ENCODE measurements around the gene NXNL1. TPM values are rescaled to one million over a fixed set of nuclear protein-coding genes. Genes with fewer than 3 reads are reported as not detected.

NXNL1 gene
- total RNA-seq, 1 donor from 2014 or later, result not detected

- no peak for DNase-seq (ENCODE audit: low read depth)
- TF ChIP-seq CTCF (IDR thresholded peaks at IDR 0.05; ENCODE audit: insufficient read depth, low read length, poor library complexity, severe bottlenecking), result peak; percentile 35
- no peaks in the 10 kb centered on the region for H3K27me3 ChIP-seq (ENCODE audit: control insufficient read depth, insufficient read depth, low read length)
- no peak overlapping the region for H3K4me3 ChIP-seq (ENCODE audit: low read depth, low read length)
- H3K36me3 ChIP-seq (ENCODE audit: control insufficient read depth, insufficient read depth, low read length), result no peaks in the 10 kb centered on the region
Observed at GRCh38 chr19:17488593-17489391, 28.1 kb upstream of the NXNL1 start.

GRCh38 chr19:17487284-17488121 lies 26.8 kb upstream of the NXNL1 start:
- no peak for DNase-seq (ENCODE audit: low read depth)
- Histone ChIP-seq H3K27me3 (ENCODE audit: control insufficient read depth, insufficient read depth, low read length) (no peaks in the 10 kb centered on the region), H3K36me3 (ENCODE audit: control insufficient read depth, insufficient read depth, low read length) (no peaks in the 10 kb centered on the region), H3K4me3 (ENCODE audit: low read depth, low read length) (no peak overlapping the region)
- no peak for TF ChIP-seq CTCF (IDR thresholded peaks at IDR 0.05; ENCODE audit: insufficient read depth, low read length, poor library complexity, severe bottlenecking)

DNA sequence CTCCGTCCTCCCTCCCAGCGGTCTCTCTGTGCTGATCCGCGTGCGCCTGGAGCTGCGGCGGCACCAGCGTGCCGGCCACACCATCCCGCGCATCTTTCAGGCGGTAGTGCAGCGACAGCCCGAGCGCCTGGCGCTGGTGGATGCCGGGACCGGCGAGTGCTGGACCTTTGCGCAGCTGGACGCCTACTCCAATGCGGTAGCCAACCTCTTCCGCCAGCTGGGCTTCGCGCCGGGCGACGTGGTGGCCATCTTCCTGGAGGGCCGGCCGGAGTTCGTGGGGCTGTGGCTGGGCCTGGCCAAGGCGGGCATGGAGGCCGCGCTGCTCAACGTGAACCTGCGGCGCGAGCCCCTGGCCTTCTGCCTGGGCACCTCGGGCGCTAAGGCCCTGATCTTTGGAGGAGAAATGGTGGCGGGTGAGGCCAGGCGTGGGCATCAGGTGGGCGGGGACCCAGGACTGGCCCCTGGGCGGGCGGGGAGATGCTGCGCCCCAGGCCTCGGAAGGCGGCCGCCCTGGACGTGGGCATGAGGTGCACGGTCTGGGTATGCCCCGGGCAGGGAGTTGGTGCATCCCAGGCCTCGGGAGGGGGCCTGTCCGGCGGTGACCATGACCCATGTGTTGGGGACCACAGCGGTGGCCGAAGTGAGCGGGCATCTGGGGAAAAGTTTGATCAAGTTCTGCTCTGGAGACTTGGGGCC lies 26.0 kb upstream of the NXNL1 start:
- H3K27me3 ChIP-seq (ENCODE audit: control insufficient read depth, insufficient read depth, low read length), result no peaks in the 10 kb centered on the region
- H3K4me3 ChIP-seq (ENCODE audit: low read depth, low read length), result no peak overlapping the region
- no peaks in the 10 kb centered on the region for H3K36me3 ChIP-seq (ENCODE audit: control insufficient read depth, insufficient read depth, low read length)
- DNase-seq (ENCODE audit: low read depth), result no peak
- no peak for TF ChIP-seq CTCF (IDR thresholded peaks at IDR 0.05; ENCODE audit: insufficient read depth, low read length, poor library complexity, severe bottlenecking)

DNA sequence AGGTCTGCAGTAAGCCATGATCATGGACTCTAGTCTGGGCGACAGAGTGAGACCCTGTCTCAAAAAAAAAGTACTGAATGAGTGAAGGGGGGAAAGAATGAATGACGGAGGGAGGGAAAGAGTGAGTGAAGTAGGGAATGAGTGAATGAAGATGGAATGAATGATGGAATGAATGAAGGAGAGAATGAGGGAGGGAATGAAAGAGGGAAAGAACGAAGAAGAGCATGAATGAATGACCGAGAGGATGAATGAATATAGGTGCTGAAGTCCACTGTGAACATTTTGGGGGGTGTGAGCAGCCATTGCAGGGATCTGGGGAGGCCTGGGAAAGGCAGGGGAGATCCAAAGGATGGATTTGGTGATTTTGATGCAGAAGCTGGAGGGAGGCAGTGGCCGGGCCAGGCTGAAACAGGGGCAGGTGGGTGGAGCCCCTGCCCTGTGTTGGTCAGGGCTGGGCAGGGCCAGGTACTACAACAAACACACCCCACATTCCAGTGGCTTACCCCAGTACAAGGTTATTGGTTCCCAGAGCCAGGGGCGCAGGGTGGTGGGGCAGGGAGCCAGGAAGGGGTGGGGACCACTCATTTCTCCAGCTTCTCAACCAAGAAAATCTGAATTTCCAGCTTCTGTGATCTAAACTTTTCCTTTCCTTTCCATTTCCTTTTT lies 23.9 kb upstream of the NXNL1 start:
- no peaks in the 10 kb centered on the region for H3K36me3 ChIP-seq (ENCODE audit: control insufficient read depth, insufficient read depth, low read length)
- DNase-seq (ENCODE audit: low read depth), result no peak
- no peak overlapping the region for H3K4me3 ChIP-seq (ENCODE audit: low read depth, low read length)
- no peaks in the 10 kb centered on the region for H3K27me3 ChIP-seq (ENCODE audit: control insufficient read depth, insufficient read depth, low read length)
- TF ChIP-seq CTCF (IDR thresholded peaks at IDR 0.05; ENCODE audit: insufficient read depth, low read length, poor library complexity, severe bottlenecking), result no peak

DNA sequence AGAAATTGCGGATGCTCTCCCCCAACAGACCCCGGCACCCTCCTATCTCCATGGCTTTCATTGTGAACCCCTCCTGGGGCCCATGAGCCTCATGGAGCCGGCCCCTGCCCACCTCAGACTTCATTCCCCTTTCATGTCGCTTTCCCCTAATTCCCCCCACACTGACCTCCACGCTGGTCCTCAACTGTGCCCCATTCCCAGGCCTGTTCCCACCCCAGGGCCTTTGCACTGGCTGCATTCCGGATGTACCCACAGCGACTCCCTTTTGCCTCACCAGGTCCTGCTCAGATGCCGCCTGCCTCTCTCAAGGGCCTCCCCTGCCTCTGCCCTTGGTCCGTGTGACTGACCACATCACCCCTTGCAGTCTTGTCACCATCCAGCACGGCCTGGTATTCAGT lies 22.9 kb upstream of the NXNL1 start:
- DNase-seq (ENCODE audit: low read depth), result no peak
- H3K27me3 ChIP-seq (ENCODE audit: control insufficient read depth, insufficient read depth, low read length), result no peaks in the 10 kb centered on the region

More for the DNA sequence above, 22.9 kb upstream of the NXNL1 start:
- TF ChIP-seq CTCF (IDR thresholded peaks at IDR 0.05; ENCODE audit: insufficient read depth, low read length, poor library complexity, severe bottlenecking), result no peak
- no peak overlapping the region for H3K4me3 ChIP-seq (ENCODE audit: low read depth, low read length)
- H3K36me3 ChIP-seq (ENCODE audit: control insufficient read depth, insufficient read depth, low read length), result no peaks in the 10 kb centered on the region

All from kidney epithelial cell (primary cell).